K562 (cell line): Measurements from ENCODE around the gene CBFA2T3. TPM values are rescaled to one million over a fixed set of nuclear protein-coding genes. Genes with fewer than 3 reads are reported as not detected.

Source experiments
- ATAC-seq: fragments of 200-7000 bp; cut with Tn5 transposase; 3 replicates; pipeline ENCODE4 v1.9.1; 2020; ENCODE audit warnings: moderate library complexity
- BruUV-seq: library from RNA; stranded (reverse); fragments of 400-500 nt; replicated peaks from 2 replicates; lab custom pipeline; 2021; lab: Mats Ljungman, UMichigan
- CTCF ChIA-PET: fragments of 300-600 bp; formaldehyde crosslinking; extraction: SDS; loops from one replicate; lab custom pipeline; 2021; ENCODE audit warnings: low intra/inter-chr PET ratio; lab: Yijun Ruan, JAX
- POLR2A ChIA-PET: fragments of 300-600, 350-650 bp; sonication (Branson Sonifier 250); formaldehyde crosslinking; extraction: SDS; loops from one replicate; lab custom pipeline; 2021; ENCODE audit warnings: antibody characterized with exemption, inconsistent platforms; lab: Yijun Ruan, JAX
- DNase-seq, 4 experiments: peaks; one replicate each; pipeline versions ENCODE4 v3.0.0 to v3.0.0-alpha.2; 2011 to 2018; ENCODE audit warnings: low spot score in 3 of 4, mixed read lengths in 3 of 4; ENCODE audit errors: extremely low read depth in 1 of 4
- FAIRE-seq: peaks from 2 replicates; lab custom pipeline; 2011; peaks lifted over from hg19 to GRCh38; lab: Jason Lieb, UNC
- H2AFZ ChIP-seq: 2 replicates; pipeline ENCODE4 v1.6.0; 2011; ENCODE audit warnings: low read depth, low read length, control low read depth, inconsistent platforms
- H3K27ac ChIP-seq: fragments of 200-600 bp; 3 replicates; pipeline ENCODE4 v1.8.0; 2011; ENCODE audit warnings: low read depth, mild to moderate bottlenecking, control low read depth, inconsistent platforms, low read length, moderate library complexity, mixed read lengths; ENCODE audit errors: extremely low read depth
- H3K27me3 ChIP-seq, 2 experiments: fragments of 300-600 bp in 1 of 2; 2 replicates in 1 of 2; 3 replicates in 1 of 2; pipeline versions ENCODE4 v1.6.0 to v1.8.0; 2011; ENCODE audit warnings: inconsistent platforms in 2 of 2, low read length in 2 of 2, mild to moderate bottlenecking in 1 of 2, mixed read lengths in 1 of 2, moderate library complexity in 1 of 2; ENCODE audit not compliant: control insufficient read depth in 2 of 2, insufficient read depth in 2 of 2
- H3K36me3 ChIP-seq: fragments of 300-600 bp; 3 replicates; pipeline ENCODE4 v1.8.0; 2011; ENCODE audit warnings: mild to moderate bottlenecking, low read length, inconsistent platforms; ENCODE audit not compliant: control insufficient read depth, insufficient read depth
- H3K4me1 ChIP-seq, 2 experiments: fragments of 200-600 bp in 1 of 2; replicated peaks in 1 of 2; 2 replicates in 1 of 2; 3 replicates in 1 of 2; pipeline versions ENCODE4 v1.5.1 to v1.8.0; 2011; ENCODE audit warnings: inconsistent platforms in 2 of 2, low read length in 2 of 2, mild to moderate bottlenecking in 1 of 2, mixed read lengths in 1 of 2, moderate library complexity in 1 of 2; ENCODE audit not compliant: control insufficient read depth in 2 of 2, insufficient read depth in 2 of 2
- H3K4me2 ChIP-seq: 2 replicates; pipeline ENCODE4 v1.6.1; 2011; ENCODE audit warnings: low read length, control low read depth, inconsistent platforms, mixed read lengths; ENCODE audit not compliant: insufficient read depth
- H3K4me3 ChIP-seq: fragments of 200-600 bp; sonication (generic), shearing (Covaris generic); 2 replicates; pipeline ENCODE4 v1.5.1; 2016; ENCODE audit warnings: control low read depth, inconsistent platforms
- H3K79me2 ChIP-seq: fragments of 200-600 bp; 3 replicates; pipeline ENCODE4 v1.8.0; 2011; ENCODE audit warnings: low read length, inconsistent platforms; ENCODE audit not compliant: control insufficient read depth, insufficient read depth
- H3K9ac ChIP-seq, 2 experiments: 2 replicates each; pipeline versions ENCODE4 v1.6.0 to v1.6.1; 2011; ENCODE audit warnings: low read depth in 2 of 2, low read length in 2 of 2, control low read depth in 1 of 2, inconsistent platforms in 1 of 2, mild to moderate bottlenecking in 1 of 2, mixed read lengths in 1 of 2; ENCODE audit not compliant: insufficient read depth in 1 of 2
- H3K9me1 ChIP-seq: one replicate; pipeline ENCODE4 v1.6.0; 2011; ENCODE audit warnings: inconsistent platforms, mild to moderate bottlenecking, low read length, moderate library complexity; ENCODE audit not compliant: control insufficient read depth, insufficient read depth
- H3K9me3 ChIP-seq: replicated peaks from 2 replicates; pipeline ENCODE4 v1.5.1; 2011; ENCODE audit warnings: low read depth, low read length, inconsistent platforms; ENCODE audit not compliant: control insufficient read depth, insufficient read depth
- H4K20me1 ChIP-seq: replicated peaks from 2 replicates; pipeline ENCODE4 v1.6.1; 2011; ENCODE audit warnings: low read length, inconsistent platforms, mixed read lengths; ENCODE audit not compliant: control insufficient read depth, insufficient read depth
- POLR2G ChIP-seq: fragments of 200-400 bp; formaldehyde crosslinking; IDR thresholded peaks from 2 replicates; pipeline ENCODE4 v1.6.1; 2017; ENCODE audit warnings: low read depth, mild to moderate bottlenecking, antibody characterized with exemption, low read length, moderate library complexity
- PTTG1 ChIP-seq: fragments of 450-650 bp; IDR thresholded peaks from 2 replicates; pipeline ENCODE4 v1.6.1; 2016; ENCODE audit warnings: low read depth, mild to moderate bottlenecking, missing genetic modification characterization, missing compliant biosample characterization
- RBM25 ChIP-seq: fragments of 200-400 bp; formaldehyde crosslinking; IDR thresholded peaks from 2 replicates; pipeline ENCODE4 v1.6.1; 2018; ENCODE audit warnings: low read length, low read depth, moderate library complexity; ENCODE audit not compliant: severe bottlenecking
- ZKSCAN3 ChIP-seq: fragments of 250-450 bp; sonication (Bioruptor Pico); IDR thresholded peaks from 2 replicates; pipeline ENCODE4 v1.4.0; 2020
- whole genome bisulfite sequencing: fragments of 100-300 bp; shearing (Covaris generic); methylation state at CpG from one replicate; pipeline ENCODE4 v1.1.6; 2016; ENCODE audit warnings: low coverage, mixed read lengths; ENCODE audit not compliant: insufficient coverage; ENCODE audit errors: missing lambda C conversion rate; 5-methylcytosine and 5-hydroxymethylcytosine counted together
- in situ Hi-C: fragments of 300-500 bp; cut with MboI; formaldehyde crosslinking; loops from 4 replicates; pipeline ENCODE4 v1.15.0; 2018; ENCODE audit warnings: inconsistent platforms, mixed read lengths
- intact Hi-C: fragments of 100-400 bp; cut with micrococcal nuclease; formaldehyde crosslinking; loops from 2 replicates; pipeline ENCODE4 v1.14.2; 2022
- polyA plus RNA-seq, 8 experiments: library from polyadenylated mRNA; depleted of rRNA in 4 of 8; stranded (reverse) in 5 of 8; unstranded in 3 of 8; fragments of >200 nt; fragmentation: Nextera tagmentation in 2 of 8; fragmentation: Illumina TruSeq in 1 of 8; extraction: Ambion mirVana in 2 of 8; extraction: Trizol in 1 of 8; gene quantifications; 2 replicates each; pipeline versions ENCODE4 v1.2.1 to v1.2.3, GENCODE V29; 2011 to 2014; ENCODE audit warnings: inconsistent platforms in 1 of 8, missing spikeins in 1 of 8
- total RNA-seq, 7 experiments: library from RNA; depleted of rRNA in 6 of 7; stranded (reverse); fragments of >200 nt in 6 of 7; fragmentation: Illumina TruSeq in 2 of 7; extraction: Trizol in 2 of 7; gene quantifications; 2 replicates each; pipeline versions ENCODE4 v1.2.1 to v1.2.3, GENCODE V29; 2011 to 2021; ENCODE audit warnings: low replicate concordance in 1 of 7
- TF ChIP-seq, protein P1 (sequence below): fragments of 450-650 bp; IDR thresholded peaks from 2 replicates; pipeline ENCODE4 v1.6.1; 2016
- TF ChIP-seq, protein P2 (sequence below): fragments of 450-650 bp; formaldehyde crosslinking; IDR thresholded peaks from 2 replicates; pipeline ENCODE4 v1.4.0; 2020; ENCODE audit warnings: mild to moderate bottlenecking, moderate library complexity

Gene CBFA2T3
- total and polyA plus RNA-seq, 9 of the 15 experiments (the other 6 are each of a cell fraction or from before 2014, with no cell fraction given), result 2.3 to 145 (median 6.7) TPM

- Histone ChIP-seq H3K4me1 (peaks cover 8 to 76% of the 10 kb centered on the region in 2 experiments; a peak in 4 of 5 replicates), H3K79me2 (peaks cover 77% of the 10 kb centered on the region), H3K9ac (no peak overlapping the region; a peak in 1 of 4 replicates), H3K9me1 (peaks cover 7% of the 10 kb centered on the region), H3K36me3 (peaks cover 85% of the 10 kb centered on the region; the same call in 2 of the 3 replicates), H4K20me1 (peaks cover 39% of the 10 kb centered on the region), H3K9me3 (no peaks in the 10 kb centered on the region), H2AFZ (no peak overlapping the region), H3K27me3 (no peaks in the 10 kb centered on the region), H3K27ac (no peak overlapping the region), H3K4me2 (no peak overlapping the region), H3K4me3 (no peak overlapping the region)
- BruUV-seq, result no TSS peak
- FAIRE-seq (no peak), DNase-seq (no peak), ATAC-seq (no peak)
- in situ Hi-C loops, result no loop called here
- peak; percentile 41 for TF ChIP-seq POLR2G
- TF ChIP-seq RBM25, result no peak
- no peak for TF ChIP-seq ZKSCAN3
- TF ChIP-seq, protein P1, sequence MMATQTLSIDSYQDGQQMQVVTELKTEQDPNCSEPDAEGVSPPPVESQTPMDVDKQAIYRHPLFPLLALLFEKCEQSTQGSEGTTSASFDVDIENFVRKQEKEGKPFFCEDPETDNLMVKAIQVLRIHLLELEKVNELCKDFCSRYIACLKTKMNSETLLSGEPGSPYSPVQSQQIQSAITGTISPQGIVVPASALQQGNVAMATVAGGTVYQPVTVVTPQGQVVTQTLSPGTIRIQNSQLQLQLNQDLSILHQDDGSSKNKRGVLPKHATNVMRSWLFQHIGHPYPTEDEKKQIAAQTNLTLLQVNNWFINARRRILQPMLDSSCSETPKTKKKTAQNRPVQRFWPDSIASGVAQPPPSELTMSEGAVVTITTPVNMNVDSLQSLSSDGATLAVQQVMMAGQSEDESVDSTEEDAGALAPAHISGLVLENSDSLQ, result no peak
- no peak for TF ChIP-seq PTTG1 (tag)
- TF ChIP-seq, protein P2, sequence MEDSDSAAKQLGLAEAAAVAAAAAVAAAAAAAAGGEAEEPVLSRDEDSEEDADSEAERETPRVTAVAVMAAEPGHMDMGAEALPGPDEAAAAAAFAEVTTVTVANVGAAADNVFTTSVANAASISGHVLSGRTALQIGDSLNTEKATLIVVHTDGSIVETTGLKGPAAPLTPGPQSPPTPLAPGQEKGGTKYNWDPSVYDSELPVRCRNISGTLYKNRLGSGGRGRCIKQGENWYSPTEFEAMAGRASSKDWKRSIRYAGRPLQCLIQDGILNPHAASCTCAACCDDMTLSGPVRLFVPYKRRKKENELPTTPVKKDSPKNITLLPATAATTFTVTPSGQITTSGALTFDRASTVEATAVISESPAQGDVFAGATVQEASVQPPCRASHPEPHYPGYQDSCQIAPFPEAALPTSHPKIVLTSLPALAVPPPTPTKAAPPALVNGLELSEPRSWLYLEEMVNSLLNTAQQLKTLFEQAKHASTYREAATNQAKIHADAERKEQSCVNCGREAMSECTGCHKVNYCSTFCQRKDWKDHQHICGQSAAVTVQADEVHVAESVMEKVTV (CRISPR knock-in tag), result no peak
- CTCF ChIA-PET, result no interaction called here
- 96% methylated on average over 18 of the region's 26 CpGs for WGBS
- POLR2A ChIA-PET, result no interaction called here
- intact Hi-C loops, result no loop called here
These were observed 75.2 kb downstream of the CBFA2T3 start for GRCh38 chr16:88901718-88902337.
